Natural killer cell treated with Interleukin-12 subunit alpha and Interleukin-12 subunit beta and Interleukin-15 and Interleukin-18, amount 100 ng/mL, for 72 hours (primary cell): ENCODE results near the gene TINCR. TPM values are rescaled to one million over a fixed set of nuclear protein-coding genes. Genes with fewer than 3 reads are reported as not detected.

ENCODE experiments used
- ATAC-seq, 2 donors: fragments of 150-1000 bp; cut with Tn5 transposase in 1 of 2; sonication (Bioruptor Pico), chemical (Tn5 transposase) in 1 of 2; 2 replicates each; pipeline ENCODE4 v1.10.0; 2021
- DNase-seq: peaks from one replicate; pipeline ENCODE4 v3.0.0; 2022; ENCODE audit warnings: low spot score
- H3K27ac Mint-ChIP-seq, 2 donors: 1 replicate in 1 of 2; 2 replicates in 1 of 2; pipeline ENCODE4 v1.8.0; 2022; ENCODE audit warnings: mixed read lengths in 2 of 2, mild to moderate bottlenecking in 1 of 2, moderate library complexity in 1 of 2
- H3K27me3 Mint-ChIP-seq, 2 donors: 1 replicate in 1 of 2; 2 replicates in 1 of 2; pipeline ENCODE4 v1.8.0; 2022; ENCODE audit warnings: mixed read lengths in 2 of 2
- H3K36me3 Mint-ChIP-seq: one replicate; pipeline ENCODE4 v1.8.0; 2022; ENCODE audit warnings: mixed read lengths
- H3K4me1 Mint-ChIP-seq, 2 donors: 1 replicate in 1 of 2; 2 replicates in 1 of 2; pipeline ENCODE4 v1.8.0; 2022; ENCODE audit warnings: low read depth in 2 of 2, mixed read lengths in 2 of 2, mild to moderate bottlenecking in 1 of 2
- H3K4me3 Mint-ChIP-seq: one replicate; pipeline ENCODE4 v1.8.0; 2022; ENCODE audit warnings: mixed read lengths
- H3K9me3 Mint-ChIP-seq: 2 replicates; pipeline ENCODE4 v1.8.0; 2022; ENCODE audit warnings: mixed read lengths
- total RNA-seq, 2 donors: library from RNA; stranded (reverse); gene quantifications; one replicate each; pipeline ENCODE4 v1.2.3, GENCODE V29; 2022

The TINCR gene
- total RNA-seq, 2 donors from 2014 or later = 0.57 to 2.6 TPM

- no peaks in the 10 kb centered on the region for H3K9me3 Mint-ChIP-seq
Measured at GRCh38 chr19:5580161-5580571, 12.4 kb upstream of the TINCR start.

GRCh38 chr19:5579697-5580096, 11.9 kb upstream of the TINCR start:
- no peaks in the 10 kb centered on the region for H3K9me3 Mint-ChIP-seq
- no peaks in the 10 kb centered on the region for H3K27me3 Mint-ChIP-seq
- ATAC-seq (no peak), DNase-seq (no peak)
- no peak overlapping the region for H3K4me3 Mint-ChIP-seq
- H3K36me3 Mint-ChIP-seq = no peaks in the 10 kb centered on the region
- no peak overlapping the region for H3K27ac Mint-ChIP-seq
- H3K4me1 Mint-ChIP-seq = peaks cover 9 to 12% of the 10 kb centered on the region in 2 donors

More at GRCh38 chr19:5580161-5580571, 12.4 kb upstream of the TINCR start:
- H3K36me3 Mint-ChIP-seq = no peaks in the 10 kb centered on the region
- ATAC-seq (no peak), DNase-seq (no peak)
- H3K4me3 Mint-ChIP-seq = no peak overlapping the region
- no peak overlapping the region for H3K27ac Mint-ChIP-seq
- H3K4me1 Mint-ChIP-seq = peaks cover 9 to 12% of the 10 kb centered on the region in 2 donors
- no peaks in the 10 kb centered on the region for H3K27me3 Mint-ChIP-seq

DNA sequence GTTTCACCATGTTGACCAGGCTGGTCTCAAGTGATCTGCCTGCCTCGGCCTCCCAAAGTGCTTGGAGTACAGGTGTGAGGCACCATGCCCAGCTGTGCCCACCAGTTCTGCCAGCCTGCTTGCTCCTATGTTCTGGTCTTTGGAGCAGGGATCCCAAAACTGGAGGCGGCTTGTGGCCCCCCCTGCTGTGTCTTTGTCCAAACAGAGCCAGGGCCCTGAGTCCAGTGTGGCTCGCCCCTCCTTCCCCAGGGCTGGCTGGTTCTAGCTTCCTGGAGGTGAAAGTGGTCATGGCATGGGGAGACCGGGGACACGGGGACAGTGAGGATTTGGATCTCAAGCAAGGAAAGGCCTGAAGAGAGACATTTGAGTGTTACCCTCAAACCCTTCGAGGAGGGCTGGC, 11.5 kb upstream of the TINCR start:
- Mint-ChIP-seq H3K9me3 (no peaks in the 10 kb centered on the region), H3K27me3 (no peaks in the 10 kb centered on the region), H3K4me1 (peaks cover 9 to 10% of the 10 kb centered on the region in 2 donors), H3K27ac (no peak overlapping the region), H3K36me3 (no peaks in the 10 kb centered on the region), H3K4me3 (no peak overlapping the region)
- DNase-seq = no peak
- peak in 1 of 2 donors; percentile 17 for ATAC-seq

- ATAC-seq = peak; percentile 76 to 80
- Mint-ChIP-seq H3K4me3 (no peak overlapping the region), H3K27ac (no peak overlapping the region), H3K4me1 (peaks cover 9% of the 10 kb centered on the region in 2 donors), H3K27me3 (no peaks in the 10 kb centered on the region), H3K9me3 (no peaks in the 10 kb centered on the region), H3K36me3 (no peaks in the 10 kb centered on the region)
- peak; percentile 69 for DNase-seq
Measured at GRCh38 chr19:5578097-5578846, 10.5 kb upstream of the TINCR start.

GRCh38 chr19:5575590-5575989, 7.8 kb upstream of the TINCR start:
- DNase-seq (no peak), ATAC-seq (no peak)
- Mint-ChIP-seq H3K27me3 (no peaks in the 10 kb centered on the region), H3K4me1 (peaks cover 9% of the 10 kb centered on the region in 2 donors), H3K4me3 (no peak overlapping the region), H3K36me3 (no peaks in the 10 kb centered on the region), H3K9me3 (no peaks in the 10 kb centered on the region), H3K27ac (no peak overlapping the region)

DNA sequence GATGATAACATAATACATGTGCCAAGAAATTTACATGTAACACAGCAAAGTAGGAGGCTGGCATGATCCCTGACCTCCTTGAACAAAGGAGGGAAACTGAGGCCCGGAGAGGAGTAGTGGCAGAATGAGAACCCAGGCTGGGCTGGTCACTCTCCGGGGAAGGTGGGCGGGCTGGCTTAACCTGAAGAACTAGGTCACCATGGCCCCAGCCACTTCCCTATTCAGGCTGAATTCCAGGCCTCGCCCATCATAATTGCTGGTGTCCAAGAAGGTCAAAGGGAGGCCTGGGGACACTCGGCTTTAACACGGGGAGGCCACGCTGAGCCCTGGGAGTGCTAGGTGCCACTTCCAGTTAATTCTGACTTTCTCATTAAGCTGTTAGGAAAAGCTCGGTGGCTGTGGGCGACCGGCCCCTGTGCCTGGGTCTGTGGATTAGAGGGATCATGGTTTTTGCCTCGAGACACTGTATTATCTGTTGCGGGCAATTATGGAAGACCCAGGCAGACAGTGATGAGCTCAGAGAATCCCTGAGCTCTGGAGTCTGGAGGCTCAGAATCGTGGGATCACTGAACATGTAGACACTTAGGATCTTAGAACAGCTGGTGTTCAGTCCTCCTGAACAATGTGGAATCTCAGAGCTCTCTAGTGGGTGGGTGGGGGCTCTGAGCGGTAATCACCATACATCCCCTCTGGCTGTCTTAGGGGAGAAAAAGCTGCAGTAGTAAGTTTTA, 5.0 kb upstream of the TINCR start:
- Mint-ChIP-seq H3K27ac (no peak overlapping the region), H3K4me3 (no peak overlapping the region), H3K9me3 (no peaks in the 10 kb centered on the region), H3K27me3 (no peaks in the 10 kb centered on the region), H3K4me1 (peaks cover under 1 to 2% of the 10 kb centered on the region in 2 donors), H3K36me3 (no peaks in the 10 kb centered on the region)
- DNase-seq (no peak), ATAC-seq (no peak)

DNA sequence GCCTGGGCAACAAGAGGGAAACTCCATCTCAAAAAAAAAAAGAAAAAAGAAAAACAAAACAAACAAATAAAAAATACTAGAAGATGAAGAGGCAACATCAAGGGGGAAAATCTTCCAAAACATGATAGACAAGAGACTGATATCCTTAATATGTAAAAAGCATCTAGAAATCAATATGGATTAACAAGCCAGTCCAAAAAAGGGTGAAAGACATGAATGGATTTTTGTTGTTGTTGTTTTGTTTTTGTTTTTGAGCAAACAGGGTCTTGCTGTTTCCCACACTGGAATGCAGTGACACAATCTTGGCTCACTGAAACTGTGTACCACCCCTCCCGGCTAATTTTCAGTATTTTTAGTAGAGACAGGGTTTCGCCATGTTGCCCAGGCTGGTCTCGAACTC, 4.0 kb upstream of the TINCR start:
- H3K9me3 Mint-ChIP-seq = no peaks in the 10 kb centered on the region
- H3K4me1 Mint-ChIP-seq = no peaks in the 10 kb centered on the region
- no peak overlapping the region for H3K4me3 Mint-ChIP-seq
- ATAC-seq = no peak
- DNase-seq = no peak
- H3K27me3 Mint-ChIP-seq = no peaks in the 10 kb centered on the region
- no peak overlapping the region for H3K27ac Mint-ChIP-seq
- no peaks in the 10 kb centered on the region for H3K36me3 Mint-ChIP-seq

DNA sequence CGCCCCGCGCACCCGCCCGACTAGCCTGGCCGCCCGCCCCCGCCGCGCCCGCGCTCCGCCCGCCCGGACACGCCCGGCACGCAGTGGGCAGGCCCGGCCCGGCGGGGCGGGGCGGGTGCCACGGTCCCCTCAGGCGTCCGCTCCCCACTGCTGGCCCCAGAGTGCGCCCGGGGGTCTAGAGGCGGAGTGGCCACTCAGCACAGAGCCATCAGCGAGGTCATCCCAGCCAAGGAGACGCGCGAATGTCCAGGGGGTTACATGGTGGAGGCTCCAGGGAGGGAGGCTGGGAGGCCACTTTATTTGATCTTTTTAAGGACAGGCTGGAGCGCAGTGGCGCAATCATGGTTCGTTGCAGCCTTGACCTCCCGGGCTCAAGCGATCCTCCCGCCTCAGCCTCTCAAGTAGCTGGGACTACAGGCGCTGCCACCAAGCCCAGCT, 236 bp upstream of the TINCR start:
- H3K36me3 Mint-ChIP-seq = no peaks in the 10 kb centered on the region
- H3K4me1 Mint-ChIP-seq = no peaks in the 10 kb centered on the region
- DNase-seq (no peak), ATAC-seq (no peak)
- H3K4me3 Mint-ChIP-seq = no peak overlapping the region
- H3K27me3 Mint-ChIP-seq = peaks cover 0 to 6% of the 10 kb centered on the region in 2 donors
- no peaks in the 10 kb centered on the region for H3K9me3 Mint-ChIP-seq
- H3K27ac Mint-ChIP-seq = no peak overlapping the region

DNA sequence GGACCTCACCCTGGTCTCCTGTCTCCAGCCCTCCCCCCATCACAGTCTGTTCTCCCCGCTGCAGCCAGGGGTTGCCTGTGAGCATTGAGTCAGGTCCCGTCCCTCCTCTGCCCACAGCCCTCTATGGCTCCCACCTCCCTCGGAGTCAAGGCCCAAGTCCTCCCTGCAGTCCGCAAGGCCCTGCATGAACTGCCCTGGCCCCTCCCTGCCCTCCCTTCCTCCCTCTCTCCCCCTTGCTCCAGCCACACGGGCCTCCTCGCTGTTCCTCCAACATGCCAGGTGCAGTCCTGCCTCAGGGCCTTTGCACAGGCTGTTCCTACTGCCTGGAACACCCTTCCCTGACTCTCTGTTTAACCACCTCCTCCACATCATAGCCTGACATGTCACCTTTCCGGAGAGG, 2.8 kb downstream of the TINCR start:
- no peak overlapping the region for H3K27ac Mint-ChIP-seq
- no peaks in the 10 kb centered on the region for H3K36me3 Mint-ChIP-seq
- H3K4me3 Mint-ChIP-seq = no peak overlapping the region
- DNase-seq (no peak), ATAC-seq (peak in 1 of 2 donors; percentile 40)
- no peaks in the 10 kb centered on the region for H3K9me3 Mint-ChIP-seq
- no peaks in the 10 kb centered on the region for H3K4me1 Mint-ChIP-seq
- peaks cover 0 to 10% of the 10 kb centered on the region in 2 donors for H3K27me3 Mint-ChIP-seq

DNA sequence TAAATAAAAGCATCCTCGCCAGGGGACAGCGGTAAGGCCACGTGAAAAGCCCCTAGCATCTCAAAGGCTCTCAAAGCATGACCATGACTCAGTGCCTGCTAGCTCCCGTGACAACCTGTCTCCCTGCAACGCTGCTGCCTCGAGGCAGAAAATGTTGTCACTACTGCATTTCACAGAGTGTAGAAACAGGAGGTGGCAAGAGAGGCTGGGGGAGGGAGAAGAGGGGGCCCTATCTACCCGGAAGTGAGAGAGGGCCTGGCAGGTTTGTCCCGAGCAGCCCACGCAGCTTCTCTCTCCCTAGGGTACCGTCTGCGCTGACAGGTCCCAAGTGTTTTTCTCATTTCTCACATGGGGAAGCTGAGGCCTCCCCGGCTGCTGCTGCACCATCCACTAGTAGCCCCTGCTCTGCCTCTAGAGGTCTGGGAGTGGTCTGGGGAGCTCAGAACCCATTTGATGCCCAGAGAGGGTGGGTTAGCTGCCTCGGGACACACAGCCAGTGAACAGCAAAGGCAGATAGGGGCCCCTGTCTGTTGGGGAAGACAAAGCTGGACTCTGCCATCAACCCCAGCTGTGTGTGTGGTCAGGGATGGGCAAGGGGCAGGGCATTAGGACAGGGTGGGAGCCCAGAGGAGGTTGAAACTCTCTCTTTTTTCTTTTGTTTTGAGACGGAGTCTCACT, 3.7 kb downstream of the TINCR start:
- Mint-ChIP-seq H3K27ac (no peak overlapping the region), H3K36me3 (no peaks in the 10 kb centered on the region), H3K27me3 (peaks cover 0 to 10% of the 10 kb centered on the region in 2 donors), H3K4me1 (no peaks in the 10 kb centered on the region), H3K9me3 (no peaks in the 10 kb centered on the region), H3K4me3 (no peak overlapping the region)
- ATAC-seq = no peak
- no peak for DNase-seq

GRCh38 chr19:5563008-5563431, 4.7 kb downstream of the TINCR start:
- H3K36me3 Mint-ChIP-seq = no peaks in the 10 kb centered on the region

GRCh38 chr19:5562280-5562679, 5.5 kb downstream of the TINCR start:
- DNase-seq (no peak), ATAC-seq (no peak)
- H3K4me1 Mint-ChIP-seq = no peaks in the 10 kb centered on the region
- no peak overlapping the region for H3K27ac Mint-ChIP-seq
- peaks cover 14 to 16% of the 10 kb centered on the region in 2 donors for H3K27me3 Mint-ChIP-seq
- no peaks in the 10 kb centered on the region for H3K9me3 Mint-ChIP-seq
- H3K36me3 Mint-ChIP-seq = no peaks in the 10 kb centered on the region
- H3K4me3 Mint-ChIP-seq = no peak overlapping the region

More at GRCh38 chr19:5563008-5563431, 4.7 kb downstream of the TINCR start:
- Mint-ChIP-seq H3K27me3 (peaks cover 6 to 16% of the 10 kb centered on the region in 2 donors), H3K27ac (no peak overlapping the region), H3K4me1 (no peaks in the 10 kb centered on the region), H3K9me3 (no peaks in the 10 kb centered on the region), H3K4me3 (no peak overlapping the region)
- DNase-seq = no peak
- ATAC-seq = no peak

GRCh38 chr19:5561559-5561958, 6.2 kb downstream of the TINCR start:
- no peak for DNase-seq
- no peak overlapping the region for H3K27ac Mint-ChIP-seq
- H3K9me3 Mint-ChIP-seq = no peaks in the 10 kb centered on the region
- no peaks in the 10 kb centered on the region for H3K4me1 Mint-ChIP-seq
- no peak overlapping the region for H3K4me3 Mint-ChIP-seq
- peaks cover 16 to 21% of the 10 kb centered on the region in 2 donors for H3K27me3 Mint-ChIP-seq
- H3K36me3 Mint-ChIP-seq = no peaks in the 10 kb centered on the region
- ATAC-seq = no peak

- Mint-ChIP-seq H3K27me3 (peaks cover 12 to 23% of the 10 kb centered on the region in 2 donors), H3K36me3 (no peaks in the 10 kb centered on the region), H3K4me1 (no peaks in the 10 kb centered on the region), H3K4me3 (no peak overlapping the region), H3K9me3 (no peaks in the 10 kb centered on the region), H3K27ac (no peak overlapping the region)
- ATAC-seq (no peak), DNase-seq (no peak)
Measured at GRCh38 chr19:5560156-5560555, 7.6 kb downstream of the TINCR start.
